Left lung (tissue), 10 donors: Measurements from ENCODE around the gene GORAB. TPM values are rescaled to one million over a fixed set of nuclear protein-coding genes. Genes with fewer than 3 reads are reported as not detected.
A peak's percentile ranks its signal among the peaks of the same experiment; 100 is the strongest.

Experiments used
- ATAC-seq: fragments of 200-7000 bp; cut with Tn5 transposase; one replicate; pipeline ENCODE4 v1.9.1; 2020; ENCODE audit warnings: moderate library complexity
- DNase-seq, 4 donors: peaks; one replicate each; pipeline ENCODE4 v3.0.0-alpha.2; 2013 to 2020
- H3K27ac ChIP-seq, 2 donors: fragments of 200-600 bp; sonication (generic) in 1 of 2; one replicate each; pipeline versions ENCODE4 v1.5.0 to v1.8.0; 2020 to 2021
- H3K27me3 ChIP-seq, 2 donors: fragments of 200-600 bp; sonication (generic) in 1 of 2; one replicate each; pipeline versions ENCODE4 v1.5.0 to v1.8.0; 2020 to 2021
- H3K36me3 ChIP-seq, 2 donors: fragments of 200-600 bp; sonication (generic) in 1 of 2; one replicate each; pipeline versions ENCODE4 v1.5.0 to v1.8.0; 2020 to 2021
- H3K4me1 ChIP-seq, 2 donors: fragments of 200-600 bp; one replicate each; pipeline ENCODE4 v1.8.0; 2021
- H3K4me3 ChIP-seq, 2 donors: fragments of 200-600 bp; sonication (generic) in 1 of 2; one replicate each; pipeline versions ENCODE4 v1.5.0 to v1.8.0; 2020 to 2021; ENCODE audit warnings: mild to moderate bottlenecking in 1 of 2
- H3K9me3 ChIP-seq, 2 donors: fragments of 200-600 bp; sonication (generic) in 1 of 2; one replicate each; pipeline versions ENCODE4 v1.5.0 to v1.8.0; 2020 to 2021
- intact Hi-C, 2 donors: fragments of 100-400 bp; cut with DNase I; formaldehyde crosslinking; loops; one replicate each; pipeline versions ENCODE4 v1.11.2 to v1.14.2; 2022
- polyA plus RNA-seq, 6 donors: library from polyadenylated mRNA; unstranded; fragments of 120-200 nt; gene quantifications; one replicate each; pipeline ENCODE4 v1.2.1, GENCODE V29; 2013; ENCODE audit not compliant: insufficient read length in 6 of 6
- total RNA-seq, 2 donors: library from RNA; stranded (reverse); fragmentation: NEBNext Ultra II Directional; extraction: Animal tissue kit (Norgen Biotek cat#: 25700); gene quantifications; one replicate each; pipeline ENCODE4 v1.2.1, GENCODE V29; 2021
- TF ChIP-seq, protein P1 (sequence below), 2 donors: fragments of 200-600 bp; sonication (generic) in 1 of 2; IDR thresholded peaks; one replicate each; pipeline versions ENCODE4 v1.5.0 to v1.8.0; 2021; ENCODE audit warnings: antibody characterized with exemption in 2 of 2
- donor health status: DM: no; HTN: yes; CAD: no.
- donor health status: DM: no; HTN: no; CAD: no.

The GORAB gene
- total and polyA plus RNA-seq, 8 donors: 11.1 to 29.1 (median 24.1) TPM

DNA sequence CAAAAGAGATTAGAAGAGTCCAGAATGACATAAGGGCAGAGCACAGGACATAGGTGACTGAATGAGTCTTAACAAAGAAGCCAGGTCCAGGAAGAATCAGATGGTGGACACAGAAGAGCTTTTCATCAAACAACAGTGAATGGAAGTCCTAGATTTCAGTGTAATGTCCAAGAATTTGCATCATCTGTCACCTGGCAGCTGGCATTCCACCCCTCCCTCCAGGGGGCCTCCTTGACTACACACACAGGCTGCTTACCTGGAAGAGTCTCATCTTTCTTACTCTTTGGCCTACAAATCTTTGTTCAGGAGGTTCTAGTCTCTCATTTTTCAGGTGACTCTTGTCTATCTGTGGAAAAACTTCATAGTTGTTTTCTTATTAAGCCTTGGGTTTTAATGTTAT is 36.2 kb downstream of the GORAB start:
- Histone ChIP-seq H3K4me3 (no peak overlapping the region), H3K27me3 (no peaks in the 10 kb centered on the region), H3K9me3 (no peaks in the 10 kb centered on the region), H3K27ac (no peak overlapping the region), H3K36me3 (no peaks in the 10 kb centered on the region), H3K4me1 (peaks cover 2 to 3% of the 10 kb centered on the region in 2 donors)
- TF ChIP-seq, protein P1, sequence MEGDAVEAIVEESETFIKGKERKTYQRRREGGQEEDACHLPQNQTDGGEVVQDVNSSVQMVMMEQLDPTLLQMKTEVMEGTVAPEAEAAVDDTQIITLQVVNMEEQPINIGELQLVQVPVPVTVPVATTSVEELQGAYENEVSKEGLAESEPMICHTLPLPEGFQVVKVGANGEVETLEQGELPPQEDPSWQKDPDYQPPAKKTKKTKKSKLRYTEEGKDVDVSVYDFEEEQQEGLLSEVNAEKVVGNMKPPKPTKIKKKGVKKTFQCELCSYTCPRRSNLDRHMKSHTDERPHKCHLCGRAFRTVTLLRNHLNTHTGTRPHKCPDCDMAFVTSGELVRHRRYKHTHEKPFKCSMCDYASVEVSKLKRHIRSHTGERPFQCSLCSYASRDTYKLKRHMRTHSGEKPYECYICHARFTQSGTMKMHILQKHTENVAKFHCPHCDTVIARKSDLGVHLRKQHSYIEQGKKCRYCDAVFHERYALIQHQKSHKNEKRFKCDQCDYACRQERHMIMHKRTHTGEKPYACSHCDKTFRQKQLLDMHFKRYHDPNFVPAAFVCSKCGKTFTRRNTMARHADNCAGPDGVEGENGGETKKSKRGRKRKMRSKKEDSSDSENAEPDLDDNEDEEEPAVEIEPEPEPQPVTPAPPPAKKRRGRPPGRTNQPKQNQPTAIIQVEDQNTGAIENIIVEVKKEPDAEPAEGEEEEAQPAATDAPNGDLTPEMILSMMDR (IDR thresholded peaks at IDR 0.05): no peak
- DNase-seq (peak in 1 of 4 donors; percentile 10), ATAC-seq (no peak)
- intact Hi-C loops: no loop called here

DNA sequence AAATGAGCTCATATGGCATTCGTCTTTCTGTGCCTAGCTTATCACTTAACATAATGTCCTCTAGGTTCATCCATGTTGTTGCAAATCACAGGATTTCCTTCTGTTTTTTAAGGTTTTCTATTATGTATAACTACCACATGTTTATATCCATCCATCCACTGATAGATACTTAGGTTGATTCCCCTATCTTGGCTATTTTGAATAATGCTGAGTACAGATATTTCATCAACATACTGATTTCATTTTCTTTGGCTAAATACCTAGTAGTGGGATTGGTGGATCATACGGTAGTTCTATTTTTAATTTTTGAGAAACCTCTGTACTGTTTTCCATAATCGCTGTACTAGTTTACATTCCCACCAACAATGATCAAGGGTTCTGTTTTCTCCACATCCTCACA is 45.0 kb downstream of the GORAB start:
- H3K9me3 ChIP-seq: no peaks in the 10 kb centered on the region
- no peak for DNase-seq
- H3K27me3 ChIP-seq: no peaks in the 10 kb centered on the region
- H3K27ac ChIP-seq: no peak overlapping the region
- no peak for ATAC-seq
- TF ChIP-seq, protein P1 (IDR thresholded peaks at IDR 0.05): no peak
- no peaks in the 10 kb centered on the region for H3K4me1 ChIP-seq
- intact Hi-C loops: no loop called here
- H3K36me3 ChIP-seq: no peaks in the 10 kb centered on the region
- H3K4me3 ChIP-seq: no peak overlapping the region

DNA sequence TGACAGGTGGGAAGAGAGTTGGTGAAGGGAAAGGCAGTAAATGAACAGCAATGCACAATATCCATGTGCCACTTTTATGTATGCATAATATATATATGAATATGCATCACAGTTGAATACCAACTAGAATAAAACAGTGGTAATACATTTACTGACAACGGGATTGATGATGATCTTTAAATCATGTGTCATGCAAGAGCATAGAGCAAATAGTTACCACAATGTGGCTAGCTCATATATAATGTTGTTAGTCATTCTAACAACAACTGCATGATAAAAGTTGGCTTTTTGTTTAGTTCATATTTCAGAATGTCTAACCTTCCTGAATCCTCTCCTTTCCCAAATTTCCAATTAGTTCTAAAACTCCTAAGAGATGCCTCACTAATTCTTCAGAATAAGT is 46.4 kb downstream of the GORAB start:
- Histone ChIP-seq H3K27ac (no peak overlapping the region), H3K27me3 (no peaks in the 10 kb centered on the region), H3K4me3 (no peak overlapping the region), H3K36me3 (no peaks in the 10 kb centered on the region), H3K9me3 (no peaks in the 10 kb centered on the region), H3K4me1 (no peaks in the 10 kb centered on the region)
- intact Hi-C loops: no loop called here
- no peak for DNase-seq
- TF ChIP-seq, protein P1 (IDR thresholded peaks at IDR 0.05): no peak
- no peak for ATAC-seq

DNA sequence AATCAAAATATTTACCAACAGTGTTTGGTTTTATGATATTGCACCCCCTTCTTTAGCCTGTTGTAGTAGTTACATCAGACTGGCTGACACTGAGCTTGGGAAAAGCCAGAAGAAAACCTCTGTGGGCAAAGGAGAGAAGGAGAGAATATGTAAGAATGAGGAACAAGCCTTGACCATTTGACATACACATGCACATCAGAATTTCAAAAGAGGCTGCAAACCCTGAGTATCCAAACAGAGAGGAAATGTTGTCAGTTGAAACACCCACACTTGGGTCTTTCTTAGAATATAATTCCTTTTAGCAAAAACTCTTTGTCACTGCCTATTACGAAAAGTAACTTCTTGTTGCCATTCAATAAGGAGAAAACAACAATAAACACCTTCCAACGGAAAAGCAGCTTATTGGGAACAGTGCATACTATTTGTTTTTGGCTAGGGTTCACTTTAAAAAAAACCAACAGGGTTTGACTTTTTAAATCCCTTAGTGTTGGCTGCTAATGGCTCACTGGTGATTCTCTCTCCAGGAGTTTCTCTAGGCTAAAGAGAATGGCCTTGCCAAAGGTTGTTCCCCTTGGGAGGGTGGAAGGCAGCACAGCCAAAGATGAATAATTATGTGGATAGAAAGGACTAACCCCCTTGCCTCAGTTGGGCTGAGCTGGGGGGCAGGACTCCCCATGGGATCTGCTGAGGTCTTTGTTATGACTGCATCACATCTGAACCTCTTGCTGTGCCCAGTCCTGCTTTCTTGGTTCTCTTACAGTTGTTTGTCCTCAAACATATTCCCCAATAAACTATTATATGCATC is 48.9 kb downstream of the GORAB start:
- Histone ChIP-seq H3K27me3 (no peaks in the 10 kb centered on the region), H3K9me3 (no peaks in the 10 kb centered on the region), H3K4me1 (no peaks in the 10 kb centered on the region), H3K4me3 (no peak overlapping the region), H3K36me3 (no peaks in the 10 kb centered on the region), H3K27ac (no peak overlapping the region)
- intact Hi-C loops: no loop called here
- TF ChIP-seq, protein P1 (IDR thresholded peaks at IDR 0.05): no peak
- DNase-seq: no peak
- no peak for ATAC-seq

DNA sequence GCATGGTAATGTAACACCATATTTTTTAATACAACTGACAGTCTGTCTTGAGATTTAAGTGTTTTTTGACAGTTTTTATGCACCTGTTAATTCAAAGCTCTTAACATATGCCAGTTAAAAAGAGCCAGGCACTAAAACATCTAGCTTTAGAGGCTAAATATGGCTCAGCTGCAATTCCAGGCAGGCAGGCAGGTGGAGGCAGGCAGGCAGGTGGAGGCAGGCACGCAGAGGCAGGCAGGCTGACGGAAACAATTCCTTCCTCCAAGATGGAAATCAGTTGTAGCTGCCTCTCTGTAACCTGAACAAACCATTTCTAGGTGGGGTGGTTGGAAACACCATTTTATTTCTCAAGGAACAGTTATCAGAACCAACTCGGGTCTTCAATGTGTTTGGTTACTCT is 51.2 kb downstream of the GORAB start:
- no peak for DNase-seq
- Histone ChIP-seq H3K9me3 (no peaks in the 10 kb centered on the region), H3K4me1 (no peaks in the 10 kb centered on the region), H3K27ac (no peak overlapping the region), H3K27me3 (no peaks in the 10 kb centered on the region), H3K4me3 (no peak overlapping the region), H3K36me3 (no peaks in the 10 kb centered on the region)
- TF ChIP-seq, protein P1 (IDR thresholded peaks at IDR 0.05): no peak
- no peak for ATAC-seq
- intact Hi-C loops: no loop called here
